ENCODE results near the gene MRPL38. TPM values are rescaled to one million over a fixed set of nuclear protein-coding genes. Genes with fewer than 3 reads are reported as not detected.
A peak's percentile ranks its signal among the peaks of the same experiment; 100 is the strongest.

The MRPL38 gene
- 32.1 and 33.9 TPM in 2 replicates for total RNA-seq

DNA sequence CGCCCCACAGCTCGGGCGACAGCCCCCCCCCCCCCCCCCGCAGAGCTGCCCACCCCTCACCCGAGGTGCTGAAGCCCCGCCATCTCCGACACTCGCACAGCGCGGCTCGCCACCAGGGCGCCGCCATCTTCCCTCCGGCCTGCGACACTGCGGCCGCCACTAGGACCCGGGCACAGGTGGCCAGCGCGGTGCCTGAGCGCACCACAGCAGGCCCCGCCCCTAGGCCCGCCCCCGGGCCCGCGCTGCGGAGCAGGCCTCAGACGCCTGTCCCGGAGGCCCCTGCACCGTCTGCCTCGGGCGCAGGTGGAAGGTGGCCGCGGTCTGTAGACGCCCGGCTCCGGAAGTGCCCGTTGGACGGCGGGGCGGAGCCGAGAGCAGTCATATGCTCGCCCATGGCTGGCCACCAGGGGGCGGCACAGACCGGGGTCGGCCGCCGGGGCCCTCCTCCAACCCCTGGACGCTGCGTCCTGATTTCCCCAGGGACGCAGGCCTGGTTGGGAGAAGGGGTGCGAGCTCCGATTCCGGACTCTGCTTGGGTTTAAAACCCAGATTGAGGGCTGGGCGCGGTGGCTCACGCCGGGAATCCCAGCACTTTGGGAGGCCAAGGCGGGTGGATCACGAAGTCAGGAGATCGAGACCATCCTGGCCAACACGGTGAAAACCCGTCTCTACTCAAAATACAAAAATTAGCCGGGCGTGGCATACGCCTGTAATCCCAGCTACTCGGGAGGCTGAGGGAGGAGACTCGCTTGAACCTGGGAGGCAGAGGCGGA, at the start of gene MRPL38:
TSS of gene MRPL38 (minus strand) at position 136 of the 773 bp plus-strand sequence. CDS start at position 127, 9 bp downstream.
- DNase-seq (ENCODE audit: low read depth), result peak; percentile 81

DNA sequence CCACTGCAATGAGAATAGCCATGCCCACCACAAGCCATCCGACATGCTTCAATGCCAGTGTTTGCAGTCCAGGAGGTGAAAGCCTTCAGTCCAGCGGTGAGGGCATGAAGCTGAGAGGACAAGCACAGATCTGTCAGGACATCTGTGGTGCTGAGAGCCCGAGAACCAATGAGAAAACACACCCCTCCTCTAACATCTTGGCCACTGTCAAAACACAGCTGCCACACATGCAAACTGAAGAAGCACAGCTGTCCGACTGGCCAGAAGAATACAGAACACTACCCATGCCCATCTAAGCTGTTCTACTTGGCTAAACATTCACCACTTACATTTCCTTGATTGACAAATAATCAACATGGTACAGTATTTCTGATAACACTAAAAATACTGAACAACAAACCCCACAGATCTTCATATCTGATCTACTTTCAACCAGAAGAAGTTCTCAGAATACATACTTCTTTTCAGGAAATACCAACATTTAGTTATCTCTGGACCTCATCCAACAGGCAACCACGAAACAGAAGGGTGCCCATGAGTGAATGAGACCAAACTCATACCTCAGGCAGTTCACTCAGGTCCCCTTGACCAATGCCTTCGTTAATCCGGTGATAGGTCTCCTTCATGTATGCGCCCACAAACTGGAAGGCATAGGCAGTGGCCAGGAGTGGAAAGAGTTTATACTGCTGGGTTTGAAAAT, 46.3 kb upstream of the MRPL38 start:
- no peak for DNase-seq (ENCODE audit: low read depth)

DNA sequence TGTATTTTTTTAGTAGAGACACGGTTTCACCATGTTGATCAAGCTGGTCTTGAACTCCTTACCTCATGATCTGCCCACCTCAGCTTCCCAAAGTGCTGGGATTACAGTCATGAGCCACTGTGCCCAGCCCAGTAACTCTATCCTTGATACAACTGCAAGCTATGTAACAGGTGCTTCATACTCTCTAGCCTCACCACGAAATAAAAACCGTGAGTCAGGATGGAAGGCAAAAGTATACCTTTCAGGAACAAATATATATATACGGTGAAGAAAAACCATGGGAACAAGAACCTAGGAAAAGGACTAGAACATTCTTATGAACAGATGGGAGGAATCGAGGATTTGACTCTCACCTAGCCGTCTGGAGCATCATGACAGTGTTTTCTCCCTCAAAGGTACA, 45.7 kb upstream of the MRPL38 start:
- DNase-seq (ENCODE audit: low read depth), result no peak

DNA sequence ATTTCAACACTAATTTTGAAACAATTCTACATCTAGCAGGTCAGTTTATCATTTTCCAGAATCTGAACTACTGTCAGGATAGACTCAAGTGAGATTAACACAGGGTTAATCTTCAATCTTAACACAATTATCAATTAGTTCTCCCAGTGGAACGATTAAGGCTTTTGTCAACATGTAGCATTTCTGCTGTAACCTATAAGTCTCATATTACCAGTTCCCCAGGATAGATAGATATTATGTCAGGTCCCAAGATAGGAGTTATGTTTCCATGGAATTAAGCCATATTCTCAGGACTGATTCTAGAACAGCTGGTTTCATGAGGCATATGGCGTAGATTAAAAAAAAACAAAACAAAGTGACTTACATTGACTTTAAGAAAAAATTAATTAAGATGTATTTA, 40.5 kb upstream of the MRPL38 start:
- DNase-seq (ENCODE audit: low read depth), result no peak

GRCh38 chr17:75943491-75943890, 38.8 kb upstream of the MRPL38 start:
- no peak for DNase-seq (ENCODE audit: low read depth)

DNA sequence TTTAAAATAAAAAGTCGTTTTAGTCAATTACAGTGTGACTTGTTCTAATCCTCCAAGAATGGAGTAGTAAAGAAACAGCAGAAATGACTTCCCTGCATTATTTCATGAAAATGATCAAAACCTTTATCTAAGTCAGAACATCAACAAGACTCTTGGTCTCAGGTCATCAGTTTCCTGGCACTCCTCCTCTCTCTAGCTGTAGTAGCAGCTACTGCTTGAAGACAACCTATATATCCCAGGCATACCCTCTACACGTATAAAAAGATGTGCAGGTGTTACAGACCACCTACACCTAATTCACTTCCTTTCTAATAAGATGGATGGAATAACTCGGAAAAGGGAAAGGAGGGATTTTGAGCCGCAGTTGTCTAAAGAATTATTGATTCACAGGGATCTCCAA, 37.8 kb upstream of the MRPL38 start:
- no peak for DNase-seq (ENCODE audit: low read depth)

GRCh38 chr17:75941442-75941819, 36.7 kb upstream of the MRPL38 start:
- DNase-seq (ENCODE audit: low read depth), result no peak

DNA sequence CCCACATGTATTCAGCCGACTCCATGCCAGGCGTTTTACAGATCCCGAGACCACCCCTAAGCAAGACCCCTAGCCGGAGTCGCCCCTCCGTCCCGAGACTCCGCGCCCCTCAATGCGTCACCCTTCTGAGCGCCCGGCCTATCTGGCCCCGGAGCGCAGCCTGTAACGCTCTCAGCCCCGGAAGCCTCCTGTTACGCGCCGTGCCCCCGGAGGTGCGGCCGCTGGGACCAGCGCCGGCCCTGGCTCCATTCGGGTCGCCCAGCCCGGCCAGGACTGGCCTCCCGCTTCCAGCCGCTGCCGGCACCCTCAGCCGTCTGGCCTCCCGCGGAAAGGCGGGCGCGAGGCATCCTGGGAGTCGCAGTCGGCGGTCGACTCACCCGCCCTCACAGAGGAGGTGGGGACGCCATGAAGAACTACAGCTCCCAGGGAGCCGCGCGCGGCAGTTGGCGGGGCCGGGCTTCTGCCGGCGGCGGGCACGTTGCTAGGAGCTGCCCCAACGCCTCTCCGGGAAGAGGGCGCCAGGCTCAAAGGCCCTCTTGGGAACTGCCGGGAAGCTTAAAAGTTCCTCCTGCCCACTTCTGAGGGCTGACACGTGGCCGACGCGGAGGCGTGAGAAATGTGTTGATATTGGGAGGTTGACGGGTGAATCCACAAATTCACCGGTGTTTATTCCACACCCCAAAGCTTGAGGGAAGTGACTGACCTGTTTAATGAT, 36.2 kb upstream of the MRPL38 start, which contains the start of gene FBF1:
TSS of gene FBF1 (minus strand) at position 316 of the 715 bp plus-strand sequence. CDS start 2,893 bp downstream, outside the sequence.
- peak; percentile 85 for DNase-seq (ENCODE audit: low read depth)

- no peak for DNase-seq (ENCODE audit: low read depth)
These were observed 33.0 kb upstream of the MRPL38 start for GRCh38 chr17:75937652-75938051.

DNA sequence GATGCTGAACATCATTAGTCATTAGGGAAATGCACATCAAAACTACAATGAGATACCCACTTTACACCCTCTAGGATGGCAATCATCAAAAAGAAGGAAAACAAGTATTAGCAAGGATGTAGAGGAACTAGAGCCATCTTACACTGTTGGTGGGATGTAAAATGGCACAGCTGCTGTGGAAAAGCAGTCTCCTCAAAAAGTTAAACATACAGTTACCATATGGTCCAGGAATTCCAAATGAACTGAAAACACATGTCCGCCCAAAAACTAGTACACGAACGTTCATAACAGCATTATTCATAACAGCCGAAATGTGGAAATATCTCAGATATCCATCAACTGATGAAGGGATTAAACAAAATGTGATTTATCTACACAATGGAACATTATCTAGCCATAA, 29.1 kb upstream of the MRPL38 start:
- DNase-seq (ENCODE audit: low read depth), result no peak

DNA sequence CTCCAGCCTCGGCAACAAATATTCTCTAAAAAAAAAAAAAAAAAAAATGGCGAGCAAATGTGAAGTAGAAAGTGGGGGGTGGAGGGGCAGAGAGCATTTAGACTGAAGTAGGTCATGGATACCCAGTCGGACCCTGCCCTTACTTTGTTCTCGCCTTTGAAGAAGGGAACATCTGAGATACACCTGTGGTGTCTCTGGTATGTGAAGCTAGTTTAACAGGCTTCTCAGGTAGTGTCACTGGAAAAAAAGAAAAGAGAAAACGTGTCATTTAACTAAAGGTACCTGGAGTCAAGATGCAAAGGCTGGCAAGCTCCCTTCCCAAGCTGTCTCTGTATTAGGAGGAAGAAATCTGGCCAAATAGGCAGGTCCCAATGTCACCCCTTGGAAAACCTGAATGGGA, 28.2 kb upstream of the MRPL38 start:
- no peak for DNase-seq (ENCODE audit: low read depth)

DNA sequence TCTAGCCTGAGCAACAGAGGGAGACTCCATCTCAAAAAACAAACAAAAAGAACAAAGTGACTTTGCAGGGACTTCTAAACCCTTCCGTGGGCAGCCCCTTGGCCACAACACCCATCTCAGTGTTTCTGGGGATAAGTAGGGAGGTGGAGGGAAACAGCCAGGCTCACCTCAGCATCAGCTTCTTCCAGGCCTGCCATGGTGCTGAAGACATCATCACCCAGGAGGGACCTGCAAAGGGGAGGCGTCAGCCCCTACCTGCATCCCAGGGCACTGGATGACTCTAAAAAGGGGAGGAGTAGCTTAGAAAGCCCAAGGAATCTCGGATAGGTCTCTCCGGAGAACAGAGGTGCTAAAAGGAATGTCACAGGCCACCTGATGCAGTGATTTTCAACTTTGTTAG, 26.4 kb upstream of the MRPL38 start:
- no peak for DNase-seq (ENCODE audit: low read depth)

GRCh38 chr17:75927286-75927922, 22.7 kb upstream of the MRPL38 start:
- DNase-seq (ENCODE audit: low read depth), result no peak

DNA sequence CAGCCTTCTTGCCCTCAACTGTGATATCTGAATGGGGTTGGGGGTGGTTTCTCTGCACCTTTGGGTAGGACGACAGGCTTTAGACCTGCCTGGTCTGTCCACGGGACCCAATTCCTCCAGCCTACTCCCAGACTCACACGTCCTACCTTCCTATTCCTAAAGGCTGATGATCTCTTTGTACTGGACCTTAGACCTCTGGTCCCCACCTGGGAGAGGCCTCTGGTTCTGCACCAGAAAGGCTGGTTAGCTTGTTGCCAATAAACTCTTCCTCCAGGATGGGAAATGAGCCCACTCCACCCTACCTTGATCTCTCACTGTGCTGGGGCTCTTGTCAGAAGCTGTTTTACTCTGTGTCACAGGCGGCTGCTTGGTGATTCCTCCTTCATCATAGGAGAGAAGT, 21.8 kb upstream of the MRPL38 start:
- no peak for DNase-seq (ENCODE audit: low read depth)

- DNase-seq (ENCODE audit: low read depth), result no peak
These were observed 21.2 kb upstream of the MRPL38 start for GRCh38 chr17:75925912-75926311.

- no peak for DNase-seq (ENCODE audit: low read depth)
These were observed 20.4 kb upstream of the MRPL38 start for GRCh38 chr17:75925103-75925502.

DNA sequence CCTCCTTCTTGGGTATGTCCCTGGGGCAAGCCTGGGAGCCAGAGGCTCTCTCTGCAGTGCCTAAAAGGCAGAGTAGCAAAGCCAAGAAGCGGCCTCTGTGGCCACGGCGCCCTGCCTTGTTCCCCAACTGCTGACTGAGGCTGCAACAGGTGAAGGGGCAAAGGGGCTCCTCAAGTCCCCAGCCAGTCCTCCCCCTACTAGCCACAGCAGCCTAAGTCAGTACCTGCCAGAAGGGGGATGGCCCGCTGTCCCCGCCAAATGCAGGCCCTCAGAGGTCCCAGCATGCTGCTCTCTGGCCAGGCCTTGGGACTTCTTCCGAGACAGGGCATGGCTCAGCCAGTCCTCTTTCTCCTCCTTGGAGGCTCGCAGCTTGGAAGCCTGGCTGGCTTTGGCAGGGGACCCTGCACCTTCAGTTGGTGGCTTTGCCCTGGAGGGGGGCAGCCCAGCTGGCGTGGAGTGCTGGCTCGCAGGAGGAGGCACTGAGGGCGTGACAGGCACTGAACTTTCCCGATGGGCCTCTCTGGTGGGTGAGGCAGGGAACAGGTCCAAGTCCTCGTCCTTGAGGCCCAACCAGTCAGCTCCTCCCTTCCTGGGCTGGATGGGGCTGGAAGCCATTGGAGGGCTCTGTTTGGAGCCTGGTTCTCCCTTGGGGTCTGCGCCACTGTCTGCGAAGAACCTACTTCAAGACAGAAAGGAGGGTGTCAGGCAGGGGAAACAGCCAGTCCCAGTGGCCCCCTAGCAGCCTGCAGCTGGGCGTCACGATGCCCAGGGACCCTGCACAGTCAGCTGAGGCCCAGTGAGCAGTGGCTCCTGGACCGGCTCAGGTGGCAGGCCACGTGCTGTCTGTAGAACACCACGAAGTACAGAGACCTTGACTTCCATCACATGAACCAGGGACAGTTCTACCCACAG, 18.5 kb upstream of the MRPL38 start:
- no peak for DNase-seq (ENCODE audit: low read depth)

GRCh38 chr17:75922173-75922961, 17.7 kb upstream of the MRPL38 start:
- DNase-seq (ENCODE audit: low read depth), result no peak

- DNase-seq (ENCODE audit: low read depth), result no peak
These were observed 16.9 kb upstream of the MRPL38 start for GRCh38 chr17:75921596-75921995.

DNA sequence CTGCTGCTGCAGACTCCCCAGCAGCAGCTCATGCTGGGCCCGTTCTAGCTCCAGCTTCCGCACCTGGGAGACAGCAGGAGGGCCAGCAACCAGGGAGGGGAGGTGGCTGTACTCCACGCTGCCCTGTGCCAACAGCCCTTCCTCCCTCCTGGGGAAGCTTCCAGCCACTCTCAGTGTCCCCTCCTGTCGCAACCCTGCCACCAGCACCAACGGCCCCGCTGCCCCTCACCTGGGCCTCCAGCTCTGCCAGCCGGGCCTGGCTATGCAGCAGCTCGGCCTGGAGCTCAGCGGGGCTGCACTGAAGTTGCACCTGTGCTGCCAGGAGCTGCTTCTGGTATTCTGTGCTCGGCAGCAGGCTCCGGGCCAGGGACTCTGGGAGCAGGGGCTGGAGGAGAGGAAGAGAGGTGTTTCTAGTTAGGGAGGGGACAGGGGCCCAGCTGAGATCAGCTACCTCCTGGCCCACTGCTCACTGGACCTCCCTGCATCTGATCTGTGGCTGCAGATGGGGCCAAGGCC, 15.4 kb upstream of the MRPL38 start:
- DNase-seq (ENCODE audit: low read depth), result no peak
